Measurements from ENCODE around the gene PECR.
"Not testable (repeated sequence)": the region's sequence is repeated elsewhere in the genome, so short reads cannot be mapped to it uniquely, and the experiment has no call there.

The PECR gene

DNA sequence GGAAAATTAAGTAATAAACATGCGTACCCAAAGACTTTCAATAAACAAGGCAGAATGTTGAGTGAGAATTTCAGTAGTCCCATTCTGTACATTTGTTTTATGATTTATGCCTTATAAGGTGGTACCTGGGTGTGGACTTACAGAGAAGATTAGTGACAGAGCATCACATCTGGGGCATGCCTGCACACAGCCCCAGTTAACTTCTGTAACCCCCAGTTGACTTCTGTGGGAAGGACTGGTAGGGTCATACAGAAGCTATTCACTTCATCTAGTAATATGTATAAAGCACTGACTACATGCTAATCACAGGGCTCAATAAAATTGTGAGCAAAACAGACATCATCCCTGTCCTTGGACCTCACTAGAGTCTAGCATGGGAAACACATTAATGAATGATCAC lies 84.4 kb downstream of the PECR start:
- DNase-seq, result no peak

DNA sequence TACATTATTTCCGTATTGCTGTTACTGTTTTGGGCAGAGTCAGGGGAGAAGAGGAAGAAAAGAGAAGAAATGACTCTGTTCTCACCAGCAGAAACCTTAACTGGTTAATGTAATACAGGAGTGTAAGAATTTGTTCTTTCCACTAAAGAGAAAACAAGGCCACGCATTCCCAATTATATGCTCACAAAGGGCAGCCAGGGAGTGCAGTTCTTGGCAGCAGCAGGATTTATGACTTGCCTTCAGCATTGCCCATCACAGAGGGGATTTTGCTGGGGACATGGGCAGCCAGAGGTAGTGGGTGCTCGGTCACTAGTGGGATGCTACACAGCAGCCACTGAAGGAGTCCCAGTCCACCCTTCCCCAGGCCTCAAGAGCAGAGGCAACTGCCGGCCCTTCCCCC lies 86.7 kb downstream of the PECR start:
- DNase-seq, result no peak

DNA sequence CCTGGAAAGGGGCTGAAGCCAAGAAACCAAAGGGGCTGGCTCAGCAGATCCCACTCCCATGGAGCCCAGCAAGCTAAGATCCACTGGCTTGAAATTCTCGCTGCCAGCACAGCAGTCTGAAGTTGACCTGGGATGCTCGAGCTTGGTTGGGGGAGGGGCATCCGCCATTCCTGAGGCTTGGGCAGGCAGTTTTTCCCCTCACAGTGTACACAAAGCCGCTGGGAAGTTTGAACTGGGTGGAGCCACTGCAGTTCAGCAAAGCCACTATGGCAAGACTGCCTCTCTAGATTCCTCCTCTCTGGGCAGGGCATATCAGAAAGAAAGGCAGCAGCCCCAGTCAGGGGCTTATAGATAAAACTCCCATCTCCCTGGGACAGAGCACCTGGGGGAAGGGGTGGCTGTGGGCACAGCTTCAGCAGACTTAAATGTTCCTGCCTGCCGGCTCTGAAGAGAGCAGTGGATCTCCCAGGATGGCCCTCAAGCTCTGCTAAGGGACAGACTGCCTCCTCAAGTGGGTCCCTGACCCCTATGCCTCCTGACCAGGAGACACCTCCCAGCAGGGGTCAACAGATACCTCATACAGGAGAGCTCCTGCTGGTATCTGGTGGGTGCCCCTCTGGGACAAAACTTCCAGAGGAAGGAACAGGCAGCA lies 92.9 kb downstream of the PECR start:
- DNase-seq, result not testable (repeated sequence)
